Epithelial cell of alveolus of lung (primary cell): ENCODE measurements around the gene LYG2. TPM values are rescaled to one million over a fixed set of nuclear protein-coding genes. Genes with fewer than 3 reads are reported as not detected.

ENCODE experiments used
- total RNA-seq: library from RNA; depleted of rRNA; stranded (reverse); fragments of >200 nt; gene quantifications from 2 replicates; pipeline ENCODE4 v1.2.1, GENCODE V29; 2015

Gene LYG2
- total RNA-seq = not detected in 2 replicates

DNA sequence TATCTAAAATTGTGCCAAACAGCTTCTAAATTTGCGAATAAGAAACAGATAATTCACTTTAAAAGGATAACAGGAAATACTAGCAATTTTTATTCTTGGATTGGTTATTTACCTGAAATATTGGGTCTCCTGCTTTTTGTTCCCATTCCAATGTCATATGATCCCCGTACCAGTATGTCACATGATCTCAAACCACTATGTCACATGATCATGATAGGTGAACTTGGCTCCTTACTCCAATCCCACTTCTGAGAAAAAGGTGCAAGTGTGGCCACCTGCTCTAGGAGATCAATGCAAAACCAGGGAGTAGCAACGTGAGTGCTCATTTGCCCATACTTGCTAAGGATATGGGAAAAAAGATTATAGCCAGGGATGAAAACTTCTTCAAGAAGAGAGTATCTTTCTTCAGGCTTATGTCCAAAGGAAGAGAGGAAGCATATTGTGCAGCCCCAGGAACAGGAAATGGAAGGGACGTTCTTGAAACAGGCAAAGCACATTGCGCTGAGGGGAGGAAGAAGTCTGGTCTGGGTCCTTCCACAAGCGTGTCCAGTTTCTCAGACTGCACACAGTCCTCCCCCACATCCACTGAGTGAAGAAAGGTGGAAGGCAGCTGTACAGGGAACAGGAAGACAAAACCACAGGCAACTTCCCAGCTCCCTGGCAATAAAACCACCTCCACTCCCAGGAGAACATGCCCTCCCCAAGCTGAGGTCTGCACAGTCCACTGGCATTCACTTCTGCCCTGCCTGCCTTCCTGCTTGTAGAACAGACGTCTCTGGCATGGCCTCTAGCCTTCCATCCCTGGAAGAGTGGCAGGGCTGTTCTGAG is at the start of gene LYG2:
Gene LYG2 (minus strand): TSS at position 176 of the 828 bp plus-strand sequence. CDS start 1,406 bp downstream, outside the sequence.

GRCh38 chr2:99301097-99301496 is 45.6 kb upstream of the LYG2 start, which contains the start of gene LYG1:
TSS of gene LYG1 (minus strand) at chr2:99301197. CDS start at chr2:99295670, 5,527 bp downstream.

Other genes starting within 250 kb of the LYG2 start
- not detected in 2 replicates for gene C2orf15, start 114.0 kb downstream of the LYG2 start, total RNA-seq
- 0.72 and 0.91 TPM in 2 replicates for gene TSGA10, start 100.7 kb downstream of the LYG2 start, total RNA-seq
- gene LIPT1, start 100.7 kb downstream of the LYG2 start, total RNA-seq = 1.6 and 6.1 TPM in 2 replicates
- 19.3 and 23.9 TPM in 2 replicates for gene MITD1, start 74.6 kb downstream of the LYG2 start, total RNA-seq
- 33.0 and 48.2 TPM in 2 replicates for gene MRPL30, start 74.5 kb downstream of the LYG2 start, total RNA-seq
- gene LYG1, start 45.5 kb upstream of the LYG2 start, total RNA-seq = not detected in 2 replicates
- gene TXNDC9, start 80.7 kb upstream of the LYG2 start, total RNA-seq = 45.7 and 60.2 TPM in 2 replicates
- gene EIF5B, start 81.7 kb upstream of the LYG2 start, total RNA-seq = 22.4 and 23.8 TPM in 2 replicates
- gene REV1, start 234.4 kb upstream of the LYG2 start, total RNA-seq = 7.9 and 8.5 TPM in 2 replicates